NCI-H2029 treated with DMSO at 0.1 percent for 48 hours (cell line): ENCODE data around the gene ME3.

Source experiments
- DNase-seq: peaks from one replicate; lab custom pipeline; 2025; lab: John Stamatoyannopoulos, UW

ME3 gene

DNA sequence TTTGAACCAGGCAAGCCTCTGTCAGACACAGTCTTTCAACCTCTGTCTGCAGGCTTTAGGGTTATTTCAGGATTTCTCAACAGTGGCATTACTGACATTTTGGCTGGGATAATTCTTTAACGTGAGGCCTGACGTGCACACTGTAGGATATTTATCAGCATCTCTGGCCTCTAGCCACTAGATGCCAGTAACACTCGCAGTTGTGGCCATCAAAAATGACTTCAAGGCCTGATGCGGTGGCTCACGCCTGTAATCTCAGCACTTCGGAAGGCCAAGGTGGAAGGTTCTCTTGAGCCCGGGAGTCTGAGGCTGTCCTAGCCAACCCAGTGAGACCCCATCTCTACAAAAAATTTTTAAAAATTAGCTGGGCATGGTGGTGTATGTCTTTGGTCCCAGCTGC lies 184.7 kb downstream of the ME3 start:
- no peak for DNase-seq

DNA sequence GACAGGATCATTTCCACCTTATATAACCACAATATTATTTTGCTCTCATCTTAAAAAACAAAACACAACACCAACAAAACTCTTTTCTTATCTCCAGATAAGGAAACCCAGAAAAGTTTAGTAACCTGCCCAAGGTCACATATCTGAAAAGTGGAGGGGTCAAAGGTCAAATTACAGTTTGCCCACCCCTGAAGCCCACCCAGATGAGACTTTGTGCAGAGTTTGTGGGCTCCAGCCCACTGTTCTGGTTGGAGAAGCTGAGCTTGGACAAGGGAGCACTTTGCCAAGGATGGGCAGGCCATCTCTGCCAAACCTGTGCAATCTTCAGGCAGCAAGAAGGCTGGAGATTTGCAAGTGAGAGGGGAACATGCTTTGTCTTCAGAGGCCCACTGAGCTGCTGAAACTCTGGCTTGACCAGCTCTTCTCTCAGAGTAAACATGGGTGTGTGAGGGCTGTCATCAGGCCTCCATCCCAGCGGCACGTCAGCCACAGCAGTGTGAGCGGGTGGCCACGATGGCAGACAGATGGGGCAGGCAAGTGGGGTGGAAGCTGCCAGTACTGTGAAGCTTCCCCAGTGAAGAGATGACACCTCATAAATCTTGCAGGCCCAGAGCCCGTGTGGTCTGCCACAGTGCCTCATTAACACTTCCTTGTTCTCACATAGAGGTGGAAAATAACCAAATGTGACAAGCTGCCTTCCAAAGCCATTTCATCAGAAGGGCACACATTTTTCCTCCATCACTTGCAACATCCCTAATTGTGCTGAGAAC lies 186.0 kb downstream of the ME3 start:
- DNase-seq = no peak

DNA sequence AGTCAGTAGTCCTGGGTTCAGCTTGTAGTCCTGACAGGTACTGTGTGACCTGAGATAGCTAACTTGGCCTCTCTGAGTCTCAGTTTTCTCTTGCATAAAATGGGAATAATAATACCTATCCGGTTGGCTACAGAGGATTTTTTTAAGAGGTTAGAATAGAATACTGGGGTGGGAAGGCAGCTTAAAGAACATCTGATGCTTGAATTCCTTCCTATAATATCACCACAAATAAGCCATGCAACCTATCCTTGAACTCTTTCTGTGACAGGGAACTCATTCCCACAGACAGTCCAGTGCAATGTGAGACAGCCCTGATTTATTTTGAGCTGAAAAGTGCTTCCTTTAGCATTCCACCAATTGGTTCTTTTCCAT lies 187.6 kb downstream of the ME3 start:
- no peak for DNase-seq

DNA sequence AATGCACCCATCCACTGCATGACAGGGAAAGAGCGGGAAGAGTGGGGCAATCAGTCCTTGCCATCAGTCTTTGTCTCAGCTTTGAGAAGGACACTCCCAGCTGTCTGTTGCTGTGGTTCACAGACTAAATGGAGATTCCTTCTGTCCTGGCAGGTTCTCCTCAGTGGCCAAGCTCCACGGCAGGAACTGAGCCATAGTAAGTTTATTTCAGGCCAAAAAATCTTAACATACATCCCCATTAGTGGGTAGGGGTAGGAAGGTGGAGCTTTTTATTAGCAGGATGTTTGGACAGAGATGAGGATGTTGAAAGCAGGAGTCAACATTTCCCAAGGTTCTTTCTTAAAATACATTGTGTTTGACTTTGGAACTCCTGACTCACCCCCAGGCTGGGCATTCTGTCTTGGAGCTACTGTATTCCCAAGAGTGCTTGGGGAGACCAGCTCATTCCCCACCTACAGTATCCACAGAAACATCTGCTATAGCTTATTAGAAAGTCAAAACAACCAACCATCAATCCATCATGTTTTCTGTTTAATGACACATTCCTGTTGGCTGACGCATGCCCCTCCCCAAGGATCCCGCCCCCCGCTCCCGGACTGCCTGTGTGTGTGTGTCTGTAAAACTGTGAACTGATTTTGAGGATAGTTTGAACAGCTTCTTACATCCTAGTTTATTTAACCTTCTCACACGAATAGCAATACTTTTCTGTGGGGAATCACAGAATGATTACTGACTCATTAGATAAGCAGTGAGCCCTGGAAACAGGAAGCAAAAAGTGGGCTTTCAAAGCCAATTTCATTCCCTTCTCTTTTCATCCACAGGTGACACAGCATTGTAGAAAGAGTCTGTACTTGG lies 188.2 kb downstream of the ME3 start:
- no peak for DNase-seq

- no peak for DNase-seq
Observed at GRCh38 chr11:86483610-86483939, 188.8 kb downstream of the ME3 start.

DNA sequence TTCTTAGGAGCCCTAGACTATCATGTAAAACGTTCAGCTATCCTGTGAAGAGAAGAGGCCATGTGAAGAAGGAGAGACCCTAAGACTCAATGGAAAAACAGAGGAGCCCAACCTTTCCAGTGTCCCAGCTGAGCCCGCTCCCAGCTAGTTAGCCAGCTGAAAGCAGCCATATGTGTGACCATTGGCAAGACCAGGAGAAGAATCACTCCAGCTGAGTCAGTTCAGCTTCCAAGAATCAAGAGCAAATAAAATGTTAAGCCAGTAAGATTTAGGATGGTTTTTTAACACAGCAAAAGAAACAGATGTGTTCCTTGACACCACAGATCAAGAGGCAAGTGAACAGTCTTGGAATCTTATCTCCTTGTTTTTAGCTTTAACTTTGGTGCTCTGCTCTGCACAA lies 189.7 kb downstream of the ME3 start:
- DNase-seq = no peak

GRCh38 chr11:86481399-86481798 lies 191.0 kb downstream of the ME3 start:
- DNase-seq = no peak

GRCh38 chr11:86478348-86478747 lies 194.1 kb downstream of the ME3 start:
- DNase-seq = no peak

GRCh38 chr11:86477495-86478155 lies 194.8 kb downstream of the ME3 start:
- no peak for DNase-seq

DNA sequence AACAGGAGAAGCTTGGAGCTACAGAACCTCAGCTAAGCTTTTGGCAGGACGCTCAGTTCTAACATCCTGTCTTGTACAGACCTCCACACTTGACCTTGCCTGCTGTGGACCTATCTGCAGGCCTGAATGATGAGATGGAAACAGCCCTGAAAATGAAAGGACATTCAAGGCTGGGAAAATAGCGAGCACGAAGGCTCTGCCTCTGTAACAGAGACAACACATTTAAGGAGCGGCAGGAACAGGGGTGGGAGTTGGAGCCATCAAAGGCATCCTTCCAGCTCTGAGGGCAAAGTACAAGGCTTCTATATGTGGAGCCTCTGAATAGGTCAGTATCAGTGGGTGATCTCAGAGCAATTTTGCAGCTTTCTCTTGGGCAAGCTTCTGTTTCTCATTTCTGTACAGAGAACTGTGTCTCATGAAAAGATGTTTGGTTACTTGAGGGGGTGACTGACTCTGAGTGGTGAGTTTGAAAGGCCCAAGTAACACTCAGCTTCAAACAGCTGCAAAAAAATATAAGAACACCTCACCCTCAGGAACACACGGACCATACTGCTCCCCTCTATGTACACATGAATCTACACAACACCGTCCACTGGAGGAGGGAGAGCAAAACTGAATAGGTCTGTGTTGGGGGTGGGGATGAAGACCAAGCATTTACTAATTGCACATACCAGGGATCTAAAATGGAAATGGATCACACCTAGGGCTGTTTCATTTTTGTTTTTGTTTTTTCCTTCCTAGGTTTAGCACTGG lies 196.1 kb downstream of the ME3 start:
- DNase-seq = no peak

DNA sequence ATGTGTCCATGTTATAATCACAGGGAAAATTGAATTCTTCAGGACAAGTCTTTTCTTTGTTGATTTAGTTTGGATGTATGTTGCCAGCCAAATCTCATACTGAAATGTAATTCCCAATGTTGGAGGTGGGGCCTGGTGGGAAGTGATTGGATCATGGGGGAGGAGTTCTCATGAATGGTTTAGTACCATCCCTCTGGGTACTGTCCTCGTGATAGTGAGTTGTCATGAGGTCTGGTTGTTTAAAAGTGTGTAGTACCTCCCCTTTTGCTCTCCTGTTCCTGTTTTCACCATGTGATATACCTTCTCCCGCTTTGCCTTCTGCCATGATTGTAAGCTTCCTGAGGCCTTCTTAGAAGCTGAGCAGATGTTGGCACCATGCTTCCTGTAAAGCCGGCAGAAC lies 197.4 kb downstream of the ME3 start:
- no peak for DNase-seq

- DNase-seq = no peak
Observed at GRCh38 chr11:86473991-86474833, 198.2 kb downstream of the ME3 start.

DNA sequence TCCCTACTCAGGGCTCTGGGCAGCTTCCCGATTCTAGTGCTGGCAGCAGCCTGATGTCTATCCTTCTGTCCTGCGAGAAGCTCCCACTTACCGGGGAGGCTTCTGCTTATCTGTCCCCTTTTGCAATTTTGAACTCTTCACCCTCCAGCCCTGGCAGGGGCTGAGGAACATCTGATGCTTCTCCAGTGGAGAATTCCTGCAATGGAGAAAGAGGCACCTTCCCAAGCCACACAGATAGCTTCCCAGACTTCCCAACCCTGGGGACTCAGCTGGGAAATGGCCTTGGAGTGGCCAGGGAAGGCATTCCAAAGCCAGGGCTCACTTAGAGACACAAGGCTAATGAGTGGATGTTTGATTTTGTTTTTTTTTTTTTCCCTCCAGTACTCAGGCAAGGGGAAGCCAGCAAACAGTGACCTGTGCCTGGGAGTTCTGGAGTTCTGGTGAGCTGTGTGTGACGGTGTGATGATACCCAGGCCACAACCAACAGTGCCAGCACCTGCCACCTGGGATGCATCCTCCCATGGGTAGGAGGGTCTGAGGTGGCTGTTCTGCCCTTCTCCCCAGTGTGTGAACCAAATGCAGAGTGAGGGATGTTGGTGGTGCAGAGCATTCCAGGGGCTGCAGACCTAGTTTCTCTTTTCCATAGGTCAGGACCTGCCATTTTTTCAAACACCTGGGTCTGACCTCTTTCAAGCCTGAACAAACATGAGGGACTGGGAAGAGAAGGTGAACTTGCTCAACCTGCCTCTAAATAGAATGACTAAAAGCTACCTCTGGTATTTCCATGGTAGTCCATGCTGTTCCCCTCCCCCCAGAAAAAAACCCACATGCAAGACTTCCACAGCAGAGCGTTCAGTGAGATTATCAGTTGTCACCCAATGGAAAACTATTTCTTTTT lies 202.7 kb downstream of the ME3 start:
- DNase-seq = no peak

DNA sequence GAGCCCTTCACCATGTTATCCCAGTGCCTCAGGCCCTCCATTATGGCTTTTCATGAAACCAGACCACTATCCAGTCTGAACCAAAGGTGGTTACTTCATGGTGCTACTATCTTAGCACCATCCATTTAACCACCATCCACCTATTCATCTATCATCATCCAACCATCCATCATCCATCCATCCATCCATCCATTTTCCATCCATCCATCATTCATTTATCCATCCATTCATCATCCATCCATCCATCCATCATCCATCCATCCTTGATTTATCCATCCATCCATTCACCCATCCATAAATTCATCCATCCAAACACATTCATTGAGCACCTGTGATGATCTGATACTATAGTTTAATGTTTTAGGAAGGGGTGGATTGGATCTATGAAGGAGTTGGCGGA lies 204.2 kb downstream of the ME3 start:
- no peak for DNase-seq

GRCh38 chr11:86464509-86465221 lies 207.8 kb downstream of the ME3 start:
- DNase-seq = no peak

GRCh38 chr11:86463955-86464354 lies 208.5 kb downstream of the ME3 start:
- no peak for DNase-seq

DNA sequence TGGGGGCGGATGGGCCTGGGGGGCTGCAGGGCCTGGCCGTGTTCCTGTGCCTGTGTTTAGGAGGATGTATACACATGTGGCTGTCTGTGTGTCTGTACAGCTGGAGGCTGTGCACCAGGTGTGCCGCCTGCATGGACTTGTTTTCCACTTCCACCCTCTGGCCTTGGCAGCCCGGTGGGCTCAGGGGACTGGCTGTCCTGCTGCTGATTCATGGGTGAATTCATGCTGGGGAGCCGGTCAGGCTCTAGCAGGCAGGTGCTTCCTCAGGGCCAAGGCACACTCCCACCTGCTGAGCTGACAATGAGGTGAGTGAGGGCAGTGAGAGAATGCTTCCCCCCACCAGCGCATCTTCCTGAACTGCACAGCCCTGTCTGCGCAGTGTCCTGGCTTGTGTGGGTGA lies 209.3 kb downstream of the ME3 start:
- DNase-seq = no peak

DNA sequence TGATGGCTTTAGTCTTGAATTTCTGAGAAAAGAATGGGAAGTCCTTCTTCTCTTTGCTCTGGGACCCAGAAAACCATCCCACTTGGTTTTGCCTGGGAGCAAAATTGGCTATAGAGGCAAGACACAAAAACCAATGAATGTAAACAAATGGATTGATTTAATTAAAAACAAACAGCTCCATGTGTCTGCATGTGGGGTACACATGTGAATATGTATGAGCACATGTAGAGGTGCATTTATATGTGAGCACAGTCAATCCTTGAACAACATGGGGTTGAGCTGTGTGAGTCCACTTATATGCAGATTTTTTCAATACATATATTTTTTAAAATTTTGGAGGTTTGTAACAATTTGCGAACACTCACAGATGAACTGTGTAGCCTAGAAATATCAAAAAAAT lies 210.5 kb downstream of the ME3 start:
- DNase-seq = no peak

GRCh38 chr11:86460461-86461385 lies 211.7 kb downstream of the ME3 start:
- DNase-seq = no peak
